ENCODE data around the gene TMPRSS15.

- no peak for TF ChIP-seq EZH2phosphoT487 (conservative IDR thresholded peaks at IDR 0.05; ENCODE audit: low read length)
- TF ChIP-seq, protein P1, sequence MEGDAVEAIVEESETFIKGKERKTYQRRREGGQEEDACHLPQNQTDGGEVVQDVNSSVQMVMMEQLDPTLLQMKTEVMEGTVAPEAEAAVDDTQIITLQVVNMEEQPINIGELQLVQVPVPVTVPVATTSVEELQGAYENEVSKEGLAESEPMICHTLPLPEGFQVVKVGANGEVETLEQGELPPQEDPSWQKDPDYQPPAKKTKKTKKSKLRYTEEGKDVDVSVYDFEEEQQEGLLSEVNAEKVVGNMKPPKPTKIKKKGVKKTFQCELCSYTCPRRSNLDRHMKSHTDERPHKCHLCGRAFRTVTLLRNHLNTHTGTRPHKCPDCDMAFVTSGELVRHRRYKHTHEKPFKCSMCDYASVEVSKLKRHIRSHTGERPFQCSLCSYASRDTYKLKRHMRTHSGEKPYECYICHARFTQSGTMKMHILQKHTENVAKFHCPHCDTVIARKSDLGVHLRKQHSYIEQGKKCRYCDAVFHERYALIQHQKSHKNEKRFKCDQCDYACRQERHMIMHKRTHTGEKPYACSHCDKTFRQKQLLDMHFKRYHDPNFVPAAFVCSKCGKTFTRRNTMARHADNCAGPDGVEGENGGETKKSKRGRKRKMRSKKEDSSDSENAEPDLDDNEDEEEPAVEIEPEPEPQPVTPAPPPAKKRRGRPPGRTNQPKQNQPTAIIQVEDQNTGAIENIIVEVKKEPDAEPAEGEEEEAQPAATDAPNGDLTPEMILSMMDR (IDR thresholded peaks at IDR 0.05; ENCODE audit: insufficient read depth, low read length, poor library complexity, severe bottlenecking), result no peak
Observed at GRCh38 chr21:18403735-18404450, at the start of gene TMPRSS15.

All from SU-DHL-6 (cell line).